OCI-LY3 (cell line): Measurements from ENCODE around the gene FRG2B.

Source experiments
- CTCF ChIP-seq: fragments of 200-600, 300-600 bp; sonication (generic); IDR thresholded peaks from 2 replicates; pipeline ENCODE4 v1.5.1; 2014; ENCODE audit warnings: antibody characterized with exemption, low read length, low read depth
- EZH2phosphoT487 ChIP-seq: fragments of 200-600 bp; shearing (Covaris generic); IDR thresholded peaks from 2 replicates; pipeline ENCODE4 v1.6.1; 2018; ENCODE audit warnings: antibody characterized with exemption, mixed run types, low read depth

GRCh38 chr10:133613699-133614098, 12.9 kb downstream of the FRG2B start:
- TF ChIP-seq CTCF, result no peak
- no peak for TF ChIP-seq EZH2phosphoT487
